GM18873 (cell line): Measurements from ENCODE around the gene KHK.

Experiments
- ATAC-seq: cut with Tn5 transposase; IDR thresholded peaks from one replicate; pipeline ENCODE4 v1.9.1; 2021; ENCODE audit warnings: mild to moderate bottlenecking, moderate library complexity, moderate number of reproducible peaks; ENCODE audit not compliant: unreplicated experiment, low FRiP score

The KHK gene

GRCh38 chr2:27147935-27148334, 61.4 kb downstream of the KHK start:
- no peak for ATAC-seq

DNA sequence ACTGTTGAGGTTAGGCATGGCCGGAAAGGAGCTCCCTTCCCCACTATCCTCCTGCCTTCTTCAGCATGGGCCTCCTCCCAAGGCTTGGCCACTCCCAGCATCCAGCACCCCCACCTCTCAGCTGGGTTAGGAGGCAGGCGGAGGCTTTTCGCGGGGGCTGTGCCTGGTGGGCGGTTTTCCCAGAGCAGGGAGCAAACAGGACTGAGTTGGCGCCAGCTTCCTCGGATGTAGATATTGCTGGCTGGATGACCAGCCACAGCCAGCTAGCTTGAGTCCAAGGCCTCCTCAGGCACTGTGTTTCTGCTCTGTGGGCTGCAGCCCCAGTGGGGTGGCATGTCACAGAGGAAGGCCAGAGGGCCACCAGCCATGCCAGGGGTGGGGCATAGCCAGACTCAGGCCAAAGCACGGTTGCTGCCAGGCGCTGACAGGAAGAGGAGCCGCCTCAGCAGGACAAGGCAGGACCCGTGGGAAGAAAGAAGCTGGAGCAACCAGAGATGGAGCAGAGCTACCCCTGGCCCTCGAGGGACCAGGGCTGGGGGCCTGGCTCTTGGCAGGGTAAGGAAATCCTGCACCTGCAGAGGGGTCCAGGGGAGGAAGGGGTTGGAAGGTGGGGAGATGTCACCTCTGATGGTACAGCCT, 62.3 kb downstream of the KHK start, which contains the start of gene TCF23:
Gene TCF23 (plus strand): TSS at position 204 of the 639 bp plus-strand sequence. CDS start 130 bp downstream, at position 334.
- ATAC-seq = no peak

DNA sequence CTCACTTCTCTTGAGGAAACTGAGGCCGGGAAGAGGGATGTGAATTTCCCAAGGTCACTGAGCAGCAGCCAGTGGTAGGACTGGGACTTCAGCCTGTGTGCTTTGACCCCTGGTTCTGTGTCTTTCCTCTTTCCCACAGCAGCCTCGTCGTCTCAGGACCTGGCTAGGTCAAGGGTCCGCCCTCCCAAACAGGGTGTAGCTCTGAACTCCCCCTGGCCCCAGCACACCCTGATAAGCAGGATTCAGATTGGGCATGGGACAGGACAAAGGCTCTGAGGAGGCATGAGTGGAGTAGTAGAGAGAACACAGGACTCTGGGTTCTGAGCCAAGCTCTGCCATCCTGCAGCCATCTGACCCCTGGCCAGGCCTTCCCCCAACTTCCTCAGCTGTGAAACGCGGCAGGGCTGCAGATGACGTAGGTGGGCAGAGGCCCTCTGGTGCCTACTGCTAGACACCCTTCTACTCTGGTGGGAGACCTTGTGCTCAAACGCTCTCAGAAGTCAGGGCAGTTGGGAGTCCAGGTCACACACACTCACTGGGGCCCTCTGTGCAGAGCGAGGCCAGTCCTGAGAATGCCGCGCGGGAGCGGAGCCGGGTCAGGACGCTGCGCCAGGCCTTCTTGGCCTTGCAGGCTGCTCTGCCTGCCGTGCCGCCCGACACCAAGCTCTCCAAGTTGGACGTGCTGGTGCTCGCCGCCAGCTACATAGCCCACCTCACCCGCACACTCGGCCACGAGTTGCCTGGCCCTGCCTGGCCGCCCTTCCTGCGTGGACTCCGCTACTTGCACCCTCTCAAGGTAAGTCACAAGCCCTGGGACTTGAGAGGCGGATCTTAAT, 63.2 kb downstream of the KHK start:
- ATAC-seq = no peak
